NCI-H510A treated with DMSO at 0.1 percent for 48 hours (cell line): ENCODE measurements around the gene COL15A1.
"Not testable (repeated sequence)": the region's sequence is repeated elsewhere in the genome, so short reads cannot be mapped to it uniquely, and the experiment has no call there.

ENCODE experiments used
- DNase-seq: peaks from one replicate; lab custom pipeline; 2025; lab: John Stamatoyannopoulos, UW

Gene COL15A1

DNA sequence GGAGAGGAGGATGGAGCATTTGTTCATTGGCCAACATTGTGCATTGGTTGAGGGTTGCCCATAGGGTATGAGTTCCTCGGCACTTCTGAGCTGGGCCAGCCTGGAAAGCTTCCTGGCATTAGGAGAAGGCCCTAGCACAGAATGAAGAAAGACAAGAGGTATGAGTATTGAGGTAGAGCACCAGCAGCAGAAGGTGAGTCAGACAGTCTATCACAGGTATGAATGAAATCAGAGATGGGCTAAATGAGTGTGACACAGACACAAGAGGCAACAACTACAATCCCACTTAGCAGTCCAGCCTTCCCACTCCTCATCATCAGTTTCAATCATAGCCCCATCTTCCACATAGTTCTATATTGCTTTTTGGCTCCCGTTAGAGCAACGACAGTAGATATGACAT, 135.8 kb downstream of the COL15A1 start:
- DNase-seq = no peak

DNA sequence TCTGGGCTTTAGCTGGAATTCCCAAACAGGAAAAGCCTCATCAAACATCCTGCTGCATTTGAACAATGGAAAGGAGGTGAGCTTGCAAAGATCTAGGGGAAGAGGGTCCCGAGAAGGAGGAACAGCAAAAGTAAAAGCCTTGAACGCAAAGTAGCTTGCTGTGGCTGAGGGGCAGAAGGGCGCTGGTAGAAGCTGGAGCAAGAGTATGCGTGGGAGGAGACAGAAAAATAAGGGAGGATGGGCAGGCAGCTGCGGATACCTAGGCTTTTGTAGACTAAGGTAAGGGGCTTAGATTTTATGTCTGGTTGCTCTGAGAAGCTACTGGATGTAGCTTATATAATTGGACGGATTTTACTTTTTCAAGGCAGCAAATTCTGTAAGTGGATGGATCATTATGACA, 139.3 kb downstream of the COL15A1 start:
- DNase-seq = no peak

DNA sequence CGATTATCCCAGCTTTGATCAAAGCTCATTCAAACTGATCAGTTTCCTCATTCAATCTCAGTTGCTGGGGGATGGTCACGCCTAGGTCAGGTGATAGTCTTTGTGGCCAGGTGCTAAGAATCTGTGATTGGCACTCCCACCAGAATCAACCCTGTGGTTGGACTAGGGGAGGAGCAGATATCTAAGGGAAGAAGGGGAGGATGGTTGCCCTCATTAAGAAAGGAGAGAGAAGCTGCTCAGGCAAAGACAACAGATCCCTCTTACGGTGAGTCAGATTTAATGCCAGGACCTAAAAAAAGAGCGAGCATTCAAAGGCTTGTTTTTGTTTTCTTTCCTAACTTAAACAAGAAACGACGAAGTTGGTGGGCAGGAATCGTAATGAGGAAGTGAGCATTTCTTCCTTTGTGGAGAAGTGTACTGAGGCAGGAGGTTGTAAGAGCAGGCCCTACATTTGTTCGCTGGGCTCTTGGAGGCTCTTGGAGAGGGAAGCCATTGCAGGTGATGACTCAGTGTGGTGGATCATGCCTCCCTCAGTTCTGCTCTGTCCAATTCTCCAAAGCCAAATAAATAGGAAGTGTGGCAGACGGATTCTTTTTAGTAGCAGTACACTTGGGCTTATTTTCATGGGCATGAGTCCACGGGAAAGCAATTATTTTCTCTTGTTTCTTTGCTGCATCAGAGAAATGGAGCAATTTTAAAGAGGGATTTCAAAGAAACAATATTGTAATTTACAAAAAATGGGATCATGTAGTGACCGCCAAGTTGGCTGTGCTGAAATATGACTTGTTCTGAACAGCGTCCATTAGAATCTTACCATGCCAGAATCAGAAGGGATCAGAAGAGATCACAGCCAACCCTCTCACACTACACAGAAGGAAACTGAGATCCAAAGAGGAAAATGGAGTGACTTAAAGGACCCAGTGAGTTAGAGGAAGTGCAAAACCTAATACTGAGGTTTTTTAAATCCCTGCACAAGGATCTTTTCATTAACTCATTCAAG, 142.5 kb downstream of the COL15A1 start:
- no peak for DNase-seq

DNA sequence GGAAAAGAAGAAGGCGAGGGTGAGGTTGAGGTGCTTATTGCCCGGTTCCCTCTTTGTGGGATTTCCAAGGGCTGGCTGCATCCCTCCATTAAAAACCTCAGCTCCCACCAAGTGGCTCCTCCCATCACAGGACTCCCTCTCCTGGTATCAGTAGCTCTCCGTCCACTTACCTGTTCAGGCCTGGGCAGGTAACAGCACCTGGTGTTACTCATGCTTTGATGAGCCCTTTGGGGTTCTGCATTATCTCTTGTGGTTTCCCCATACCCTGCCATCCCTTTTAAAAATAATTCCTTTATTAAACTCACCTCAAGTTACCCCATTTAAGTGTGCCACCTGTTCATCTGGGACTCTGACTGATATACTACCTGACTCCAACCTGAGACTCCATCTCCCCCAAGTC, 143.8 kb downstream of the COL15A1 start:
- DNase-seq = no peak

DNA sequence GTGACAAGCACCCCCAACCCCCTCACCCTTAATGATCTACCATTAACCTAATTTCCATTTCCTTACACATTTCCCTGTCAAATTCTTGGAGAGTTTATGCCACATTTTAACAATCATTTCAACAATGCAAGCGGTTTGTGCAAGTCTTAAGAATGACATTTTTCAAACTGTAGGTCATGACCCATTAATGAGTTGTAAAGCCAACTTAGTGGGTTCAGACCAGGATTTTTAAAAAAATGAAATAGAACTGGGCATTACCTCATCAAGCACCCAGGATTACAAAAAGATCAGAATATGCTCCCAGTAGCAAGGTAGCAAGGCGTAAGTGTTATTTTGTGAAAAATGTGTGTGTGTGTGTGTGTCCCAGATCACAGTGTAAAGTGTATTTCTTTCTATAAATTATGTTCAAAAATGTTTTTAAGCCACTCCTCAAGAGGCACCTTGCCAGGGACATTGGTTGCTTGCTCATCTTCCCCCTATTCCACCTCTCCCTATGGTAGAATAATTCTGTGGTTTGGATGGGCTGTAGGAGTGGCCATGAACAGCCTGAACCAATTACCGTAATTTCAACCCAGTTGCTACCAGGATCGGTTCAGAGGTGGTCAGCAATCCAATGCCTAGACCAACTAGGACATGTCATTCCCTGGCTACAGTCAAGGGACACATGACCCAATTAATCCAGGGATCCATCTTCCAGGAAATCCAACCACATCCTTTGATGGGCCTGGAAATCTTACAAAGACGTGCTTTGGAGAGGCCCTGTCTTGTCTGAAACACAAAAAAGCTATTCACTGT, 146.8 kb downstream of the COL15A1 start:
- DNase-seq = no peak

DNA sequence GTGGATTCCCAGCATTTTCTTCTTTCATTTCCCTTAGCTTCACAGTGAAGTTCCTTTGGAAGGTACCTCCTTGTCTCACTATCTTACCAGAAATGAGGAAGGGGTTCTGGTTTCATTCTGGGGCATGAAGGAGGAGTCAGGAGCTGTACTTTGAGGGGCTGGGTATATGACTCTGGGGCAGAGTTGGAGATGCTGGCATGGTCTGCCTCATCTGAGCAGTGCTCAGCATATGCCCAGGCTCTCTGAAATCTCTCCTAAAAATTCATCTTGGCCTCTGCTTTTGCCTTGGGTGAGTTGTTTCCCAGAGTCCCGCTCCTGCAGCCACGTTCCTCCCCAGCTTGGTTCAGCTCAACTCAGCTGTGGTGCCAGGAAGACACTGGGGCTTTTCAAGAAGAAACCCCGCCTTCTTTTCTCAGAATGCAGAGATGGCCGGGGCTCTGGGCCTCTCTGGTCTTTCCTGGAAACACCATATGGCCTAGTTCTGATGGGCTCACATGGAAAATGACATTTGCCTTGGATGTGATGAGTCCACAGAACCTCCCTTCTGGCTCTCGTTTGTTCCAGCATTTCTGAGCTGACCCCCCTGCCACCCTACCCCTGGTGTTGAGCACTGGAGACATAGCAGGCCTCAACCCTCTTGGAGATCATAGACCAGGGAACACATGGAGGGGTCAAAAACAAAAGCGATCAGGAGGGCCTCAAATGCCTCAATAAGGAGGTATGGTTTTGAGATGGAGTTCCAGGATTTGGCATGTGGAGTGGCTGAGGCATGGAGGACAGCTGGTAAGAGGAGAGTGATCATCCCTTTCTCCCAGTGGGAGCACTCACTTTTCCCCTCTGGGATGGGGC, 149.2 kb downstream of the COL15A1 start:
- DNase-seq = no peak

DNA sequence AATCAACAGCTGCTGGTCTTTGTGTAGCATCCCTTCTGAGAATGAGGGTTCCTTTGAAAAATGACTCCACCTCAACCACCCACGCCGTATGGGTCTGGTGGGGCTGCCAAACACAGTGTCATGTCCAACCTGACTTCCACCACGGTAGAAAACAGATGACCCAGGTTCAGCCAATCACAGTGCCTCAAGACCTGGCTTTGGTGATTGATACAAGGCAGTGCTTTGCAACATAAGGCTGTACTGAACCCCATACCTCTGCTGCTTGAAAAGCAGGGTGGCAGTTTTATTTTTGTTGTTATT, 149.7 kb downstream of the COL15A1 start:
- no peak for DNase-seq

DNA sequence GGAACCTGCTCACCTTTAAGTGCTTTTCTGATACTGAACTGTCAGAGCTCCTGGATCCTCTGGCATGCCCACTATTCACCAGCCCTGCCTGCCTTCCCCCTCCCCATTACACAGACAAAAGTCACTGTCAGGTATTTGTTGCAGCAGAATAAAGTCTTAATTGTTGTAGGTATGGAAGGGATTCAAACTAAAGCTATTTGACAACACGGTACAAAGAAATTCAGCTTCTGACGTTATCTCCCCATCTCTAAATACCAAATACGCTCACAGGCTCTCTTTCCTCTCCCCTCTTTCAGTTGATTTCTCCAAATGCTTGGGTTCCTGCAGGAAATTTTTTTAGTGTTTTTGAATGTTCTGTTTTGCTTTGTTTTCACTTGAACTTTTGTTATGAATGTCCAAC, 151.9 kb downstream of the COL15A1 start:
- no peak for DNase-seq

DNA sequence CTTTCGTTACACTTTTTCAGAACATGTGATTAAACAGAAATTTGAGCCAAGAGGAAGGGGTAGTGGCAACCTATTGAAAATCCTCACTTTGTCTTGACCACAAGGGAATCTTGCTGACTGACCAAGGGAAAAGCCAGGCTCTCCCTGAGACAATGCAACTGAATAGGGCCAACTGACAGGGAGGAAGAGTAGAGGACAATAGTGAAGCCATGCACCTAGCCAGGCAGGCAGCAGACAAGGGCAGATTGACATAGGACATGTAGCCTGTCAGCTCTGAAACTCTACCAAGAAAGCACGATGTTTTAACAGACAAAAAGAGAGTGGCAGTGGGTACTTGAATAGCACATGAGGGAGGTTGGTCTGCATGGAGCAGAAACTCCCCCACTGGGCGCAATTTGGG, 152.7 kb downstream of the COL15A1 start:
- no peak for DNase-seq

DNA sequence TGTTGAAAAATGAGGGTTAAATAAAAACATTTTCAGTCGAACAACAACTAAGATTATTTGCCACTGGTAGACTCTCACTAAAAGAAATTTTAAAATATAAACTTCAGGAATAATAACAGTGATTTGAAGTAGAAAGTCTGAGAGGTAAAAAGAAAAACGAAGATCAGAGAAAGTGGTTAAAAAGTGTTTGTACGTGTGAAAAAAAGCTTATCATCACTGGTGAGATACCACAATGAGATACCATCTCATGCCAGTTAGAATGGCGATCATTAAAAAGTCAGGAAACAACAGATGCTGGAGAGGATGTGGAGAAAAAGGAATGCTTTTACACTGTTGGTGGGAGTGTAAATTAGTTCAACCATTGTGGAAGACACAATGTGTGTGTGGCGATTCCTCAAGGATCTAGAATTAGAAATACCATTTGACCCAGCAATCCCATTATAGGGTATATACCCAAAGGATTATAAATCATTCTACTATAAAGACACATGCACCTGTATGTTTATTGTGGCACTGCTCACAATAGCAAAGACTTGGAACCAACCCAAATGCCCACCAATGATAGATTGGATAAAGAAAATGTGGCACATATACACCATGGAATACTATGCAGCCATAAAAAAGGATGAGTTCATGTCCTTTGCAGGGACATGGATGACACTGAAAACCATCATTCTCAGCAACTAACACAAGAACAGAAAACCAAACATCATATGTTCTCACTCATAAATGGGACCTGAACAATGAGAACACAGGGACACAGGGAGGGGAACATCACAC, 156.3 kb downstream of the COL15A1 start:
- DNase-seq = not testable (repeated sequence)

DNA sequence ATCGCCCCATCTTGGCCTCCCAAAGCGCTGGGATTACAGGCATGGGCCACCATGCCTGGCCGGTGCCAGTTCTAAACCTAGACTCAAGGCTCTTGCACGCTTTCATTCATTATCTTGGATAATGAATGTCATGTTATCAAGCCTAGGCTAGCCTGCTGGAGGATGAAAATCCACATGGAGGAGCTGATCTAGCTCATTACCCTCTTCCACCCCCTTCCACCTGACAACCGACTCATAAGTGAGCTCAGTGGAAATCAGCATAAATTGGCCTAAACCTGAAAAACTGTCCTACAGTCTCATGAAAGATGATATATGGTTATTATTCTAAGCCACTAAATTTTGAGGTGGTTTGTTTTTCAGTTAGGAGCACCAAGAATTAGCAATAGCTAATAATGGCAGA, 157.6 kb downstream of the COL15A1 start:
- no peak for DNase-seq

DNA sequence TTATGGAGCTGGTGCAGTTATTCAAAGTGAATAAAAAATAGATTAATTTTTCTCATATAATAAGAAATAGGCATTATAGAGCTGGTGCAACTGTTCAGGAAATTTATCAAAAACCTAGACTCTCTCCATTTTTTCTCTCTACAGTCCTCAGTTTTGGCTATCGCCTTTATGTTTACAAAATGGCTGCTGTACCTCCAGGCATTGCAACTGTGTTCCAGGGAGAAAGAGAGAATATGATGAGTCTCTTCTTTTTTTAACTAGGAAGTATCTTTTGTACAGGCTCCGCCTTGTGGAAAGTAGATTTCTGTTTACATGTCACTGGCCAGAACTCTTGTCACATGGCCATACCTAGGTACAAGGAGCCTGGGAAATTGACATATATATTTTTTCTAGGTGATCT, 158.1 kb downstream of the COL15A1 start:
- DNase-seq = no peak

DNA sequence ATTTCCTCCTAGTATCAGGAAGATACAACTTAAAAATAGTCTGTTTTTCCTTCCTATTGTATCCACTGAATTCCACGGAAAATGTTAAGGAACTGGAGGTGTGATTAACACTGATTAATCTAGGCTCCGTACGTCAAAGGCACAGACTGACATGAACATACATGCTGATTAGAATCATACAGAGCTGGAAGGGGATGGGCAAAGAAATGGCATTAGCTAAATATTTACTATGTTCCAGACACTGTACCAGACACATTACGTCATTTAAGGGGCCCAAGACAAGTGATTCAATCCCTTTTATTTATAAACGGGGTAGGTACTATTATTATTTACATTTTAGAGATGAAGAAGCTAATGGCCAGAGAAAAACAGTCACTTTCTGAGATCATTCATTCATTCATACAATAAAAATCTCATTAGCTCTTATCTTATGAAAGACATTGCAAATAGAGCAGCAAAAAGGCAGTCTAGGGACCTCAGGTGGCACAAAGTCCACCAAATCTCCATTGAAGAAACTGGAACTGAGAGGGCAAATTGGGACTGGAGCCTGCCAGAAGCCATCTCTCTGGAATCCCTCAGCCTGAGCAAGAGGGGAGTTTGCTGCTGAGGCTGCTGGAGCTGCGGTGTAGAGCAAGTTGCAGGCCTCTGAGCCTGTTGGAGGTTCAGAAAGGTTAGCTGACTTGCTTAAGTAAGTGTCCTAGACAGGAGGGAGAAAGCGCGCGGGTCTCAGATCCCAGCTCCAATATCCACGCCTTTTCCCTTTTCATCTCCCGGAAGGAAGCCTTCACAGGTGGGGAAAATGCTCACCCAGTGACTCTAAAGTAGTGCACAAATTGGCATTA, 159.6 kb downstream of the COL15A1 start:
- no peak for DNase-seq

DNA sequence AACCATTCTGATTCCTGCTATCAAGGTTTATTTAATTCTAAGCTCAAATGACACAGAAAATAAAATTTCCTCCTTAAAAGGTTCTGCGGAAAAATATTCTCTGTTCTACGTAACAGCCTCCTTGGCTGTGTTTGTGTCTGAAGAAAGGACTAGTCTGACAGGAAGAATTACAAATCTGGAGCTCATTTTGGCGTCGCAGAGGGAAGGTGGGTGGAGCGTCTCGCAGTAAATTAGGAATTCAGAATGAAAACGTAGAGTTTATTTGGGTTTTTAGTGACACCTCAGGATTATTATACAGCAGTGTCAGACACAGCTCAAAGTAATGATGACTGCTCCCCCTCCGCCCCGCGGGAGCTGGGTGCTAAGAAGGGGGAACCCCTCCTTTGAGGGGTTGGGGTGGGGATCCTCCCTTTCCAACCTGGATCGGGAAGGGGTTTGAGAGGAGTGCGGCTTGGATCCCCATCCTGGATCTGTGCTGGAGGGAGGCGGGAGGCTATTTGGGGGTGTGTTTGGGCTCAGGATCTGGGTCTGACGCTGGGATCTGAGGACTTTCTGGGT, 160.3 kb downstream of the COL15A1 start:
- DNase-seq = no peak

DNA sequence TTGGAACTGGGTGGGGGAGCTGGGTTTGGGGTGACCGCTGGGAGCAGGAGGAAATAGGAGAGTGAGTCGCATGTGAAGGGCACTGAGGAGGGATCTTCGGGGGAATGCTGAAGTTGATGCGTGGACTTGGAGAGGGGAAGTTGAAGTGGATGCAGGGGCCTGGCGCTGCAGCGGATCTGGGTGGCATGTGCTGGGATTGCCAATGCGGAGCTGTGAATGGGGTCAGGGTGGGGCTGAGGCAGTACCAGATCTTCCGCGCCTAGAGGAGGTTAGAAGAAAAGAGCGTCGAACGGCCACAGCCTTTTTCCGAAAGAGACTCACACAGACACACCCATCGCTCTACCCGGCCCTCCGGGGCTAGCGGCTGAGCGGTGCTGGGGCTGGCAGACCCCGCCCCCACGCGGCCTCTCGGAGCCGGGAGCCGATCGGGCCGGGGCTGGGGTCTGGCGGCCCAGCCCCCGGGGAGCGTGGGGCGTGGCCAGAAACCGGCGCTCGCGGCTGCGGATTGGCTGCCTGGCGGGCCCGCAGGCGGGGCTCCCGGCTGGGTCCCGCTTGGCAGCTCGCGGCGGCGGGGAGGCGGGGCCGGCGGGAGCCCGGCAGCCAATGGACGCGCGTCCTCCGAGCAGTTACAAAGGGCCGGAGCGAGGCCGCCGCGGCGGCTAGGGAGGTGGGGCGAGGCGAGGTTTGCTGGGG, 160.9 kb downstream of the COL15A1 start, which contains the start of gene TGFBR1:
TGFBR1 (plus strand) TSS at position 655 of the 693 bp plus-strand sequence. CDS start 93 bp downstream, outside the sequence.
- DNase-seq = peak; percentile 81

DNA sequence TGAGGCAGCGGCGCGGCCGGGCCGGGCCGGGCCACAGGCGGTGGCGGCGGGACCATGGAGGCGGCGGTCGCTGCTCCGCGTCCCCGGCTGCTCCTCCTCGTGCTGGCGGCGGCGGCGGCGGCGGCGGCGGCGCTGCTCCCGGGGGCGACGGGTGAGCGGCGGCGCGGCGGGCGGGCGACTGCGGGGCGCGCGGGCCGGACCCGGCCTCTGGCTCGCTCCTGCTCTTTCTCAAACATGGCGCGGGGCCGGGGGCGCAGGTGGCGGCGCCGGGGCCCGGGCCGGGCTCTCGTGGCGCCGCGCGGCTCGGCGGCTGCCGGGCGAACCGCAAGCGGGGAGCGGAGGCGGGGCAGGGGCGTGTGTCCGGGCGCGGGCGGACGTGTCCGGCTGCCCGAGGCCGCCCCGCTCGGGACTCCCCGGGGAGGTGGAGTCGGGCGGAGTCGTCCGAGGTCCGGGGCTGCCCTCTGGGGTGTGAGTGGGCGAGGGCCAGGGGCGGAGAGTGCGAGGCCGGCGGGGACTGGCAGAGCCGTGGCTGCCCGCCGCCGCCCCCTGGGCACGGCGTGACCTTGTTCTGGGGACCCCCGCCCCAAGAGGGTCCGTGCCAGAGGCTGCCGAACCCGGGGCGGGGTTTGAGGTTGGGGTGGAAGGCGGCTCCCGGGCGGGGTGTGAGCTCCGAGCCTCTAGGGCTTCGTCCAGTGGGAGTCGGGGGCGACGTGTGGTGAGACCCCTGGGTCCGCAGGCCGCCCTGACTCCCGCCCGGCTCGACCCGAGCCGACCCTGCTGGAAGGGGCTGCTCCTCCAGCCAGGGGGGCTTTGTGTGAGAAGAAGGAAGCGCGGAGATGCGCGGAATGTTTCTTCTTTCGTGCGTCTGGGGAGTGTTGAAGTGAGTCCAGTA, 161.7 kb downstream of the COL15A1 start:
- DNase-seq = no peak

DNA sequence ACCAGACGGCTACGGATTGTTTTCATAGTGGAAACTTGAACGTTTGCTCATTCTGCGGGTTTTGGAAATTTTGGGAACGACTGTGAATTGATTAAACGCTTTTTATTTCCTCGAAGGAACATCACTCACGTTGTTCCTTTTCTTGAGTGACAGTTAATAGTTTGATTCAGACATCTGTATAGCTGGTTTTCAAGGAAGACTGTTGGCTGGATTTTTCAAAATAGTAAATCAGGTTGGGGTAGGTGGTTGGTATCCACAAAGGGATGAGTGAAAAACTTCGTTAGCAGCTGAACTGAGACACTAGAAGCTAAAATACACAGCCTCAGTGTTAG, 162.3 kb downstream of the COL15A1 start:
- no peak for DNase-seq

DNA sequence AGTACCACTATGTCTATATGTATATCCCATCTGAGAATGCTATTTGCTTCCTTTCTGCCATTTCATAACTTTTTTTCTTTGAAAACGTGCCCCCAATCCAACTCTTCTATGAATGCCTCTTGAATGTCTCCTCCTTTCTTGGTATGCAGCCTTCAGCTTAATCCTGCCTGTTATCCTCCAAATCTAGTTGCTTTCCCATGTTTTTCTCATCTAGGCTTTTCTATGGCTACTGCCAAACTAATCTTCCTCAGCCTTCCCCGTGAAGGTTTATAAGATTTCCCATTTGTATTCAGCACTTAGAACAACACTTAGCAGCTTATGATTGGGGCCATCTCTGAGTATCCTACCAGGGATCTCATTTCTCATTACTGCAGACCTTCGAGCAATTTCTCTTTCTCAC, 163.7 kb downstream of the COL15A1 start:
- no peak for DNase-seq

DNA sequence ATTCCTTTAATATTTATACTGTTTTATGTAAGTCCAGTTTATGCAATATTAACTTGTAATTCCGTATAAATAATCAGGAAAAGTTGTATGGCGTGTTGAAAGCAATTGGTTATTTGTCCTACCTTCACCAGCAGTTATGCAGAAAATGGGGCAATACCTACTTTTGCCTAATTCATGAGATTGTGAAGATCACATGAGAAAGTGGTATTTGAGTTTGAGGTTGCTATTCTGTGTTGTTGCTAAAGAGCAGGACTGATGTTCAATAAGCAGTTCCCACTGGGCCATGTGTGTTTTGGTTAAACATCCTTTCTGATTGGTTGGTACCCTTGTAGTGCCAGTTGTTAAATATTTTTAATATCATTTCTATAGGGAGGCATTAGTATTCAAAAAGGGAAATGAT, 164.4 kb downstream of the COL15A1 start:
- DNase-seq = no peak
